PC-3 (cell line): ENCODE data around the gene DMAC2.

ENCODE experiments used
- EZH2 ChIP-seq: fragments of 300-600 bp; sonication (generic); IDR thresholded peaks from one replicate; pipeline ENCODE4 v1.6.1; 2017; ENCODE audit warnings: antibody characterized with exemption, mild to moderate bottlenecking, low read length; ENCODE audit not compliant: unreplicated experiment
- EZH2phosphoT487 ChIP-seq: fragments of 300-600 bp; sonication (generic); IDR thresholded peaks from 2 replicates; pipeline ENCODE4 v1.6.1; 2018; ENCODE audit warnings: mild to moderate bottlenecking, antibody characterized with exemption, low read length, borderline replicate concordance
- TF ChIP-seq, protein P1 (sequence below): fragments of 300-600 bp; sonication (generic); conservative IDR thresholded peaks from 2 replicates; pipeline ENCODE4 v1.5.1; 2017; ENCODE audit warnings: antibody characterized with exemption, low read depth, mild to moderate bottlenecking, low read length

DNA sequence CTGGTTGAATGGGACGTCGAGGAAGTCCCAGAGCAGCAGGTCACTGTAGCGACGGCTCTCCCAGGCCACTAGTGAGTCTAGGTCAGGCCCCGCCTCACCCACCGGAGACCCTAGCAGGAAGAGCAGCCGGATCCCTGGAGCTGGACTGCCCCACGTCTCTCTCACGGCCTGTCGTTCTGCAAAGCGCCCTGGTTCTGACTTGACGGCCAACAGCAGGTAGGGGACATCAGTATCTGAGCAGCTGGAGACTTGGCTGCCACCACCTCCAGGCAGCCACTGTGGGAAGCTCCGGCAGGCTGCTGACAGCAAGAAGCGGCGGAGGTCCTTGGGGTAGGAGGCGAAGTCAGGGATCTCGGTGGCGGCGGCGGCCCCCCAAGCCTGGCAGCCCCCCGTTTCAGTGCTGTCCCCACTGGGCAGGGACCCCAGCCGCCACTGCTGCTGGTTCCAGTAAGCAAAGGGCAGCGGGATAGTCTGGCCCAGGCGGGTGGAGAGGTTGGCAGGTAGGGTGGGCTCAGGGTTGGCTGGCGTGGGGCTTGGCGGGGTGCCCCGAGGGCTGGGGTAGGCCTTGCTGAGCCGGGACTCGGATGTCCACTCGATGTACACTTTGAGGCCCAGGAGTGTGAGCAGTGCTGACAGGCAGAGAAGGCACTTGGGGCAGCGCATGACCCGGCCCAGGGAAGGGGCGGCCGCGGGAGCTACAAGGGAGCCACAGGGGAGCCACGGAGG, 13.4 kb downstream of the DMAC2 start:
- TF ChIP-seq EZH2phosphoT487, result no peak
- TF ChIP-seq, protein P1, sequence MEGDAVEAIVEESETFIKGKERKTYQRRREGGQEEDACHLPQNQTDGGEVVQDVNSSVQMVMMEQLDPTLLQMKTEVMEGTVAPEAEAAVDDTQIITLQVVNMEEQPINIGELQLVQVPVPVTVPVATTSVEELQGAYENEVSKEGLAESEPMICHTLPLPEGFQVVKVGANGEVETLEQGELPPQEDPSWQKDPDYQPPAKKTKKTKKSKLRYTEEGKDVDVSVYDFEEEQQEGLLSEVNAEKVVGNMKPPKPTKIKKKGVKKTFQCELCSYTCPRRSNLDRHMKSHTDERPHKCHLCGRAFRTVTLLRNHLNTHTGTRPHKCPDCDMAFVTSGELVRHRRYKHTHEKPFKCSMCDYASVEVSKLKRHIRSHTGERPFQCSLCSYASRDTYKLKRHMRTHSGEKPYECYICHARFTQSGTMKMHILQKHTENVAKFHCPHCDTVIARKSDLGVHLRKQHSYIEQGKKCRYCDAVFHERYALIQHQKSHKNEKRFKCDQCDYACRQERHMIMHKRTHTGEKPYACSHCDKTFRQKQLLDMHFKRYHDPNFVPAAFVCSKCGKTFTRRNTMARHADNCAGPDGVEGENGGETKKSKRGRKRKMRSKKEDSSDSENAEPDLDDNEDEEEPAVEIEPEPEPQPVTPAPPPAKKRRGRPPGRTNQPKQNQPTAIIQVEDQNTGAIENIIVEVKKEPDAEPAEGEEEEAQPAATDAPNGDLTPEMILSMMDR, result no peak
- TF ChIP-seq EZH2, result no peak
